Neuronal stem cell (in vitro differentiated cells): ENCODE results near the gene PBX2.
A peak's percentile ranks its signal among the peaks of the same experiment; 100 is the strongest.

ENCODE experiments used
- DNase-seq: peaks from one replicate; pipeline ENCODE4 v3.0.0-alpha.2; 2013; ENCODE audit warnings: low spot score
- H2AFZ ChIP-seq: one replicate; pipeline ENCODE4 v1.6.1; 2013; ENCODE audit warnings: mild to moderate bottlenecking, low read length, inconsistent platforms
- H2AK5ac ChIP-seq: 2 replicates; pipeline ENCODE4 v1.6.1; 2013; ENCODE audit warnings: low read depth, mild to moderate bottlenecking, inconsistent platforms, low read length, moderate library complexity, mixed read lengths
- H2BK120ac ChIP-seq: 2 replicates; pipeline ENCODE4 v1.6.1; 2013; ENCODE audit warnings: low read depth, mild to moderate bottlenecking, inconsistent platforms, low read length, moderate library complexity, mixed read lengths
- H2BK12ac ChIP-seq: one replicate; pipeline ENCODE4 v1.6.1; 2013; ENCODE audit warnings: low read length, inconsistent platforms
- H2BK15ac ChIP-seq: 2 replicates; pipeline ENCODE4 v1.6.1; 2013; ENCODE audit warnings: mild to moderate bottlenecking, low read length, inconsistent platforms, mixed read lengths
- H2BK5ac ChIP-seq: one replicate; pipeline ENCODE4 v1.6.1; 2013; ENCODE audit warnings: inconsistent platforms, mild to moderate bottlenecking, low read length, moderate library complexity
- H3K14ac ChIP-seq: one replicate; pipeline ENCODE4 v1.6.1; 2013; ENCODE audit warnings: low read length, inconsistent platforms
- H3K18ac ChIP-seq: 2 replicates; pipeline ENCODE4 v1.6.1; 2013; ENCODE audit warnings: low read length, inconsistent platforms
- H3K23ac ChIP-seq: 2 replicates; pipeline ENCODE4 v1.6.1; 2013; ENCODE audit warnings: low read depth, mild to moderate bottlenecking, mixed read lengths, low read length, inconsistent platforms; ENCODE audit not compliant: poor library complexity
- H3K27ac ChIP-seq: replicated peaks from 3 replicates; pipeline ENCODE4 v1.5.1; 2013; ENCODE audit warnings: low read length, inconsistent platforms
- H3K27me3 ChIP-seq, 3 experiments: 2 replicates each; pipeline ENCODE4 v1.6.1; 2013; ENCODE audit warnings: low read length in 3 of 3, mild to moderate bottlenecking in 2 of 3, inconsistent platforms in 1 of 3, low read depth in 1 of 3, mixed read lengths in 1 of 3, moderate library complexity in 1 of 3; ENCODE audit not compliant: control insufficient read depth in 3 of 3, insufficient read depth in 3 of 3
- H3K36me3 ChIP-seq, 2 donors: replicated peaks in 1 of 2; 2 replicates each; pipeline ENCODE4 v1.6.1; 2013; ENCODE audit warnings: low read length in 2 of 2; ENCODE audit not compliant: control insufficient read depth in 2 of 2, insufficient read depth in 2 of 2
- H3K4ac ChIP-seq: 2 replicates; pipeline ENCODE4 v1.6.1; 2013; ENCODE audit warnings: inconsistent platforms, mild to moderate bottlenecking, low read length, moderate library complexity
- H3K4me1 ChIP-seq, 2 donors: 1 replicate in 1 of 2; 2 replicates in 1 of 2; pipeline ENCODE4 v1.6.1; 2013; ENCODE audit warnings: low read length in 2 of 2, low read depth in 1 of 2; ENCODE audit not compliant: control insufficient read depth in 2 of 2, insufficient read depth in 1 of 2
- H3K4me2 ChIP-seq: one replicate; pipeline ENCODE4 v1.6.1; 2013; ENCODE audit warnings: mild to moderate bottlenecking, low read length, inconsistent platforms; ENCODE audit not compliant: insufficient read depth, poor library complexity, severe bottlenecking
- H3K4me3 ChIP-seq, 2 donors: 2 replicates each; pipeline ENCODE4 v1.5.1; 2013; ENCODE audit warnings: low read length in 2 of 2, mild to moderate bottlenecking in 2 of 2, inconsistent platforms in 1 of 2, moderate library complexity in 1 of 2
- H3K79me1 ChIP-seq: one replicate; pipeline ENCODE4 v1.6.1; 2013; ENCODE audit warnings: low read depth, mild to moderate bottlenecking, inconsistent platforms, low read length, moderate library complexity
- H3K9ac ChIP-seq: one replicate; pipeline ENCODE4 v1.6.1; 2013; ENCODE audit warnings: mild to moderate bottlenecking, low read depth, low read length, inconsistent platforms; ENCODE audit not compliant: poor library complexity
- H3K9me3 ChIP-seq, 2 donors: replicated peaks in 1 of 2; 2 replicates each; pipeline versions ENCODE3 to v1.6.1; 2013; ENCODE audit warnings: low read length in 2 of 2, mild to moderate bottlenecking in 2 of 2, inconsistent platforms in 1 of 2, low read depth in 1 of 2, mixed read lengths in 1 of 2, moderate library complexity in 1 of 2; ENCODE audit not compliant: control insufficient read depth in 2 of 2, insufficient read depth in 1 of 2
- H4K8ac ChIP-seq: one replicate; pipeline ENCODE4 v1.6.1; 2013; ENCODE audit warnings: low read depth, mild to moderate bottlenecking, inconsistent platforms, low read length, moderate library complexity
- H4K91ac ChIP-seq: one replicate; pipeline ENCODE4 v1.6.1; 2013; ENCODE audit warnings: low read length, low read depth, mild to moderate bottlenecking, inconsistent platforms; ENCODE audit not compliant: poor library complexity
- WGBS, 2 donors: extraction: QIAGEN DNeasy Blood & Tissue Kit; methylation state at CpG; one replicate each; pipeline ENCODE4 v1.1.7; 2013; ENCODE audit warnings: missing lambda C conversion rate in 2 of 2, mixed read lengths in 1 of 2; ENCODE audit not compliant: insufficient read length in 2 of 2, insufficient replicate concordance in 1 of 2; ENCODE audit errors: extremely low coverage in 2 of 2; 5-methylcytosine and 5-hydroxymethylcytosine counted together

Gene PBX2

GRCh38 chr6:32191696-32192607, 1.9 kb upstream of the PBX2 start:
- peak overlapping the region; percentile 88 for H2BK5ac ChIP-seq
- WGBS, 2 donors: no CpG with 5 or more reads among the region's 15 CpGs
- peak overlapping the region; percentile 53 for H3K4ac ChIP-seq
- peaks cover 34 to 35% of the 10 kb centered on the region in 2 donors for H3K4me1 ChIP-seq
- peak overlapping the region; percentile 98 for H3K27ac ChIP-seq
- H3K79me1 ChIP-seq: peaks cover 7% of the 10 kb centered on the region
- H3K23ac ChIP-seq: no peak overlapping the region
- H2BK12ac ChIP-seq: peak overlapping the region; percentile 99
- peak overlapping the region; percentile 93 for H3K18ac ChIP-seq
- H2AK5ac ChIP-seq: peak overlapping the region; percentile 58
- H3K14ac ChIP-seq: peak overlapping the region; percentile 58
- H2AFZ ChIP-seq: peak overlapping the region; percentile 59
- H4K91ac ChIP-seq: peak overlapping the region; percentile 83
- H2BK120ac ChIP-seq: peak overlapping the region; percentile 88
- no peak overlapping the region for H4K8ac ChIP-seq
- no peak for DNase-seq
- H3K9me3 ChIP-seq: no peaks in the 10 kb centered on the region
- no peaks in the 10 kb centered on the region for H3K27me3 ChIP-seq
- no peak overlapping the region for H3K4me3 ChIP-seq
- H3K4me2 ChIP-seq: no peak overlapping the region
- peaks cover 9 to 12% of the 10 kb centered on the region in 2 donors for H3K36me3 ChIP-seq
- H3K9ac ChIP-seq: no peak overlapping the region
- H2BK15ac ChIP-seq: peak overlapping the region; percentile 97

GRCh38 chr6:32190911-32191677, 1.1 kb upstream of the PBX2 start:
- no peak for DNase-seq
- Histone ChIP-seq H4K8ac (no peak overlapping the region), H3K14ac (no peak overlapping the region), H2AFZ (no peak overlapping the region), H3K9ac (no peak overlapping the region), H4K91ac (peak overlapping the region; percentile 83), H3K4me2 (peak overlapping the region; percentile 51), H3K36me3 (peaks cover 14 to 21% of the 10 kb centered on the region in 2 donors), H3K4me3 (peak overlapping the region in 1 of 2 donors; percentile 75), H3K9me3 (no peaks in the 10 kb centered on the region), H2BK12ac (peak overlapping the region; percentile 99), H2AK5ac (peak overlapping the region; percentile 58), H3K79me1 (peaks cover 7% of the 10 kb centered on the region), H3K27ac (peak overlapping the region; percentile 98), H2BK120ac (peak overlapping the region; percentile 88), H3K27me3 (no peaks in the 10 kb centered on the region), H2BK5ac (peak overlapping the region; percentile 88), H3K4ac (no peak overlapping the region), H3K4me1 (peaks cover 30% of the 10 kb centered on the region in 2 donors), H3K23ac (no peak overlapping the region), H2BK15ac (peak overlapping the region; percentile 97), H3K18ac (peak overlapping the region; percentile 73)
- WGBS, 2 donors: no CpG with 5 or more reads among the region's 8 CpGs

- no peak for DNase-seq
- no peaks in the 10 kb centered on the region for H3K27me3 ChIP-seq
- no CpG with 5 or more reads among the region's 23 CpGs for WGBS, 2 donors
Measured at GRCh38 chr6:32189742-32190053, 304 bp downstream of the PBX2 start.

More at GRCh38 chr6:32189742-32190053, 304 bp downstream of the PBX2 start:
- peak overlapping the region; percentile 78 for H3K9ac ChIP-seq
- peak overlapping the region; percentile 92 for H3K4me2 ChIP-seq
- H3K27ac ChIP-seq: peak overlapping the region; percentile 82
- H4K91ac ChIP-seq: no peak overlapping the region
- no peak overlapping the region for H4K8ac ChIP-seq
- H3K79me1 ChIP-seq: peaks cover 7% of the 10 kb centered on the region
- H3K36me3 ChIP-seq: peaks cover 14 to 28% of the 10 kb centered on the region in 2 donors
- peak overlapping the region; percentile 64 for H2BK15ac ChIP-seq
- H3K9me3 ChIP-seq: no peaks in the 10 kb centered on the region
- H3K4me1 ChIP-seq: peaks cover 25 to 29% of the 10 kb centered on the region in 2 donors
- H3K4me3 ChIP-seq: peak overlapping the region; percentile 75 to 88
- peak overlapping the region; percentile 92 for H3K18ac ChIP-seq
- H2BK120ac ChIP-seq: peak overlapping the region; percentile 43
- peak overlapping the region; percentile 59 for H2AK5ac ChIP-seq
- H2AFZ ChIP-seq: peak overlapping the region; percentile 49
- H3K4ac ChIP-seq: no peak overlapping the region
- no peak overlapping the region for H3K14ac ChIP-seq
- no peak overlapping the region for H3K23ac ChIP-seq
- H2BK12ac ChIP-seq: no peak overlapping the region
- H2BK5ac ChIP-seq: peak overlapping the region; percentile 96
